Central memory CD8-positive, alpha-beta T cell (primary cell): ENCODE results near the gene NFATC1.

Experiments used
- ATAC-seq: fragments of 150-1000 bp; cut with Tn5 transposase; replicated peaks from 2 replicates; pipeline ENCODE4 v1.10.0; 2022; ENCODE audit warnings: mild to moderate bottlenecking, moderate FRiP score, moderate number of reproducible peaks; ENCODE audit not compliant: poor library complexity, severe bottlenecking; ENCODE audit errors: extremely low read depth
- DNase-seq, 2 donors: peaks; one replicate each; pipeline ENCODE4 v3.0.0; 2021; ENCODE audit warnings: low spot score in 2 of 2
- H3K27ac Mint-ChIP-seq: one replicate; pipeline ENCODE4 v1.8.0; 2022; ENCODE audit warnings: low read depth, mild to moderate bottlenecking, moderate library complexity, mixed read lengths
- H3K27me3 Mint-ChIP-seq: one replicate; pipeline ENCODE4 v1.8.0; 2022; ENCODE audit warnings: mixed read lengths
- H3K36me3 Mint-ChIP-seq: one replicate; pipeline ENCODE4 v1.8.0; 2022; ENCODE audit warnings: mild to moderate bottlenecking, moderate library complexity, mixed read lengths; ENCODE audit not compliant: insufficient read depth
- H3K4me1 Mint-ChIP-seq: one replicate; pipeline ENCODE4 v1.8.0; 2022; ENCODE audit warnings: mixed read lengths
- H3K4me3 Mint-ChIP-seq: one replicate; pipeline ENCODE4 v1.8.0; 2022; ENCODE audit warnings: mild to moderate bottlenecking, moderate library complexity, mixed read lengths
- H3K9me3 Mint-ChIP-seq: one replicate; pipeline ENCODE4 v1.8.0; 2022; ENCODE audit warnings: mixed read lengths

Gene NFATC1

DNA sequence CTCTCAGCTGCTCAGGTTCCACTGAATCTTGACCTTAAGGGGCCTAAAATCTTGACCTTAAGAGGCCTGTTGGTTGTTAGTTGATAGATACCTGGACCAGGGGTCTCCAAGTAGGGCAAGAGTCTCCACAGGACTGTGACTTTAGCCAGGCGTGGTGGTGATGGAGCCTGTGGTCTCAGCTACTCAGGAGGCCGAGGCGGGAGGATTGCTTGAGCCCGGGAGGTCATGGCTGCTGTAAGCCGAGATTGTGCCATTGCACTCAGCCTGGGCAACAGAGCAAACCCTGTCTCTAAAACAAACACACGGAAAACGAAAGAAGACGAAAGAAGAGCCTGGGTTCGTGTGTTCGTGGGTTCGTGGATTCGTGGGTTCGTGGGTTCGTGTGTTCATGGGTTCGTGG lies 163.7 kb downstream of the NFATC1 start:
- H3K4me1 Mint-ChIP-seq = no peaks in the 10 kb centered on the region
- H3K27me3 Mint-ChIP-seq = no peaks in the 10 kb centered on the region
- DNase-seq = no peak
- no peak for ATAC-seq
- no peaks in the 10 kb centered on the region for H3K36me3 Mint-ChIP-seq
- H3K4me3 Mint-ChIP-seq = no peak overlapping the region
- H3K9me3 Mint-ChIP-seq = no peaks in the 10 kb centered on the region
- H3K27ac Mint-ChIP-seq = no peak overlapping the region

DNA sequence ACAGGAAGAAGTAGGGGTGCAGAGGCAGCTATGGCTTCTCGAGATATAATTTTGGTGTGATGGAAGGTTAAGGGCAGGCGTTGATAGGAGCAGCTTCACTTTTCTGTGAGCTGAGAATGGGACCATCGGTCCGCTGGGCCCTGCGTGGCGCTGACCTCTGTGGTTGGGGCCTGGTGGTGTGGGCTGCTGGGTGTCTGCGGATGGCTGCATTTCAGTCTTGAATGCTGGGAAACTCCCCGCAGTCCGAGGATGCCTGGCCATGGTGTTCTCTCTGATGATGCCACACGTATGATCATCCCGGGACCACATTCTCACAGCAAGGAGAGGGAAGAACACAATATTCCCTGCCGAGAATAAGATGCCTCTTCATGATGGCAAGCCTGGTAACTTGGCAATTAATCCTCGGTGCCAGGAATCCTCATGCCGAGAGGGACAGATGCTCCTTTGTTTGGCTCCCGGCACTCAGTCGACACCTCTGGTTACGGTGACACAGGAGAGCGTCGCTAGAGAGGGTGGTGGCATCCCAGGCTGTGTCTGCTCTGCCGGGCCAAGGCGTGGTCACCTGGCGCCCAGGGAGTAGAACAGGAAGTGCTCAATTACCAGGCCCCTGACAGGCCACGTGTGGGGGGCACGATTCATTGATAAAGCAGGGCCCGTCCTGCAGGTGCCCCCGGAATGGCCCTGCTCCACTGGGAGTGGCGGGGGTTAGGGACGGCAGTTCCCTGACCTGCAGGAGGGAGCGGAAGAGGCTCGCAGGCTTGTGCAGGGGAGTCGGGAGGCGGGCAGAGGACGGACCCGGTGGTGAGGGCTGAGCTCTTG lies 164.5 kb downstream of the NFATC1 start:
- ATAC-seq (no peak), DNase-seq (no peak)
- Mint-ChIP-seq H3K9me3 (no peaks in the 10 kb centered on the region), H3K4me1 (no peaks in the 10 kb centered on the region), H3K4me3 (no peak overlapping the region), H3K27me3 (no peaks in the 10 kb centered on the region), H3K36me3 (no peaks in the 10 kb centered on the region), H3K27ac (no peak overlapping the region)

DNA sequence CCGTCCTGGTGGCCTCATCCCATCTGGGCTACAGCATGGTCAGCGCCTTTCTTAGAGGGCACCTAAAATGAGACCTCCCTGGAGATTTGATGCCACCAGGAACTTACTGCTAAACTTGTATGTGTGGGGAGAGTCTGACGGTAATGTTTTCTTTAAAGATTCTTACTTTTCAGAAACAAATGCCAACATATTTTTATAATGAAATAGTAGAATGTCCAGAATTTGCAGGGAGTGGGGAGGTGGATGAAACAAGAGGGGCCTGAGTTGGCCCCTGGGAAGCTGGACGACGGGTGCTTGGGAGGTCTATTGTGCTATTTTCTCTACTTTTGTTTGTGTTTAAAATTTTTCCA lies 165.1 kb downstream of the NFATC1 start:
- H3K27me3 Mint-ChIP-seq = no peaks in the 10 kb centered on the region
- ATAC-seq (no peak), DNase-seq (no peak)
- H3K4me3 Mint-ChIP-seq = no peak overlapping the region
- H3K9me3 Mint-ChIP-seq = no peaks in the 10 kb centered on the region
- no peak overlapping the region for H3K27ac Mint-ChIP-seq
- no peaks in the 10 kb centered on the region for H3K36me3 Mint-ChIP-seq
- H3K4me1 Mint-ChIP-seq = no peaks in the 10 kb centered on the region

DNA sequence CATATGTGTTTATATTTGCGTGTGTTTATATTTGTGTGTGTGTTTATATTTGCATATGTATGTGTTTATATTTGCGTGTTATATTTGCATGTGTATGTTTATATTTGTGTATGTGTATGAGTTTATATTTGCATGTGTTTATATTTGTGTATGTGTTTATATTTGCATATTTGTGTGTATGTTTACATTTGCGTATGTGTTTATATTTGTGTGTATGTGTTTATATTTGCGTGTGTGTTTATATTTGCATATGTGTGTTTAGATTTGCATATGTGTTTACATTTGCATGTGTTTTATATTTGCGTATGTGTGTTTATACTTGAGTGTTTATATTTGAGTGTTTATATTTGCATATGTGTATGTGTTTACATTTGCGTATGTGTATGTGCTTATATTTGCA lies 168.2 kb downstream of the NFATC1 start:
- H3K36me3 Mint-ChIP-seq = no peaks in the 10 kb centered on the region
- H3K9me3 Mint-ChIP-seq = no peaks in the 10 kb centered on the region
- H3K27me3 Mint-ChIP-seq = peaks cover 13% of the 10 kb centered on the region
- ATAC-seq (no peak), DNase-seq (no peak)
- no peak overlapping the region for H3K4me3 Mint-ChIP-seq
- H3K4me1 Mint-ChIP-seq = no peaks in the 10 kb centered on the region
- H3K27ac Mint-ChIP-seq = no peak overlapping the region

DNA sequence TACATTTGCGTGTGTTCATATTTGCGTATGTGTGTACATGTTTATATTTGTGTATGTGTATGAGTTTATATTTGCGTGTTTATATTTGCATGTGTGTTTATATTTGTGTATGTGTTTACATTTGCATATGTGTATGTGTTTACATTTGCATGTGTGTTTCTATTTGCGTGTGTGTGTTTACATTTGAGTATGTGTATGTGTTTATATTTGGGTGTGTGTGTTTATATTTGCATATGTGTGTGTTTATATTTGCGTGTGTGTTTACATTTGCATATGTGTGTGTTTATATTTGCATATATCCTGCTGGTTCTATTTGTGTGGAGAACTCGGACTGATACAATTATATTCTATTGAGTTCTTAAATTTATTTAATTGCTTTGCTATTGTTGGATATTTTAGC lies 168.7 kb downstream of the NFATC1 start:
- H3K36me3 Mint-ChIP-seq = no peaks in the 10 kb centered on the region
- H3K27ac Mint-ChIP-seq = no peak overlapping the region
- DNase-seq (no peak), ATAC-seq (no peak)
- H3K27me3 Mint-ChIP-seq = peaks cover 18% of the 10 kb centered on the region
- no peaks in the 10 kb centered on the region for H3K9me3 Mint-ChIP-seq
- no peak overlapping the region for H3K4me3 Mint-ChIP-seq
- H3K4me1 Mint-ChIP-seq = no peaks in the 10 kb centered on the region

DNA sequence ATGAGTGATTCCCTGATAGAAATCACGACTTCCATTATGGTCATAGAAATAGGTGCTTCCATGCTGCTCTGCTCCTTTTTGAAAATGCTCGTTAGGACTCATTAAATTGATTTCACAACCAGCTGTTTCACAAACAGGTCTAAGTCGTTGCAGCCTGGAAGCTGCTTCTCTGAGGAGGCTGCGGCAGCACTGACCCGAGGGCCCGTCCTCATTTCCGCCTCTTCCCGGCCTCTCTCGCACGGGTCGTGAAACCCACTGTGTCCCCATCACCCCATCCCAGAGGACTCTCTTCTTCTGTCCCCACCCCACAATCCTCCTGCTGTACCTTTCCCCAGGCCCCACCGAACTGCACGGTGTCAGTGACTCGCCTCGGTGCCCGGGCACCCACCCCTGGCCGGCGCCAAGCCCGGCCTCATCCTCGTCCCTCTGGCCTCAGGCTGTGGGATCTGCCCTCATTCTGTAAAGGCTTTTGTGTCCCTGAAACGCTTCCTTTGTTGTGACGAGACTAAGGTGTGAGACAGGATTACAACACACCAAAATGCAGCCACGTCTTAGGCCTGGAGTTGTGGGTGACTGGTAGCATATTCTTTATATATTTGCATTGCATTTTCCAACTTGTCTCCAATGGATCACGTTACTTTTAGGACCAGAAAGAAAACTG lies 171.2 kb downstream of the NFATC1 start:
- H3K27ac Mint-ChIP-seq = no peak overlapping the region
- H3K9me3 Mint-ChIP-seq = peaks cover under 1% of the 10 kb centered on the region
- no peaks in the 10 kb centered on the region for H3K4me1 Mint-ChIP-seq
- H3K4me3 Mint-ChIP-seq = no peak overlapping the region
- DNase-seq (no peak), ATAC-seq (no peak)
- no peaks in the 10 kb centered on the region for H3K36me3 Mint-ChIP-seq
- H3K27me3 Mint-ChIP-seq = peaks cover 35% of the 10 kb centered on the region

DNA sequence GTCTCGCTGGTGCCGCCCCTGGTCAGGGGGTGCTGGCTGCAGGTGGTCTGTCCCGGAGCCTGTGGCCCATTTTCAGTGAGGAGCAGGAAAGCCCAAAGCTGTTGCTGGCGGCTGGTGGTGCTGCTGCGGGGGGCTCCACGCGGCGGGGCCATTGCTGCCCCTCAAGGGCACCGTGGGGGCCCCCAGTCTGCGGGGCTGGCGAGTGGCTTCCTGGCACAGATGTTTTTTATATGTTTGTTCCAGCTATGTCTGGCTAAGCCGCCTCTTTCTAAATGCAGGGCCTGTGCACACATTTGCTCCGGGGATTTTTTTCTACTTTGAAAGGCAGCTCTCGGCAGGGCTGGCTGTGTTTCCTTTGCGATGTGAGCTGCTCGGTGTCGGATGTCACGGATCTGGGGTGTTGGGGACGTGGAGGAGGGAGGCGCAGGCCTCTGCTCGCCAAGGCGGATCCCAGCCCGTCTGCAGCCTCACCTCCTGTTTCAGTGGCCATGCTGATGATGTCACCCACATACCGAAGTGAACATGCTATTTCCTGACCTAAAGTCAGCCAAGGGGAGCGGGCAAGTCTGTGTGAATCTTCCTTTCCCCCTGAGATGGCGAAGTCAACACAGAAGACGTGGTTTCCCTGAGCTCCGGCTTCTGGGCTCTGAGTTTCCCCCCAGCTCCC lies 171.9 kb downstream of the NFATC1 start:
- Mint-ChIP-seq H3K27me3 (peaks cover 36% of the 10 kb centered on the region), H3K9me3 (peaks cover 7% of the 10 kb centered on the region), H3K27ac (no peak overlapping the region), H3K4me3 (no peak overlapping the region), H3K4me1 (no peaks in the 10 kb centered on the region), H3K36me3 (no peaks in the 10 kb centered on the region)
- DNase-seq (no peak), ATAC-seq (no peak)

DNA sequence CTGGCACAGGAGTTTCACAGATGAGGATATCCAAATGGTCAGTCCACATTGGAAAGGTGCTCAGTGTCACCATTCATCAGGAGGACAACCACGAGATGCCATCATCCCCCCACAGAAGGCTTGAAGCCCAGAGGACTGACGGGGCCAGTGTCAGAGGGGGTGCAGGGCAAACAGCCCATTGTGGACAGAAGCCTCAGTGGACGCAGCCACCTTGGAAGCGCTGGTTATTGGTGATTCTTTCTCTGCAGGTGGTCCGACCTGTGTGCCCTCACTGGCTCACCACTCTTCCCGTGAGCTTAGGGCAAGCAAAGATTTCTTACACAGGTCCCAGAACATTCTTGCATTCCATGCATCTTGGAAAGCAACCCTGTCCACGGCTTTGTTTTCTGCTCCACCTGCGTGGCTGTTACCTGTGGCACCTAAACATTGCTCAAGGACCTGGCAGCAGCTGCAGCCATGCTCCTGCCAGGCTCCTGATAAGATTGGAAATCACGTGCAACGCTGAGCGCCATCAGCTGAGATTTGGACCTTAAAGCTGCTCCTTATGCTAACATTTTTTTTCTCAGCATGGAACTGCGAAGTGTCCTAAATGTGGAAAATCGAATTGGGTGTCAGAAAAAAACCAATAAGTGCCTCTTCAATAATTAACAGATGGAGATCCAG lies 172.9 kb downstream of the NFATC1 start:
- Mint-ChIP-seq H3K9me3 (peaks cover 7% of the 10 kb centered on the region), H3K4me1 (no peaks in the 10 kb centered on the region), H3K27ac (no peak overlapping the region), H3K36me3 (no peaks in the 10 kb centered on the region), H3K27me3 (peaks cover 36% of the 10 kb centered on the region), H3K4me3 (no peak overlapping the region)
- ATAC-seq (no peak), DNase-seq (no peak)

DNA sequence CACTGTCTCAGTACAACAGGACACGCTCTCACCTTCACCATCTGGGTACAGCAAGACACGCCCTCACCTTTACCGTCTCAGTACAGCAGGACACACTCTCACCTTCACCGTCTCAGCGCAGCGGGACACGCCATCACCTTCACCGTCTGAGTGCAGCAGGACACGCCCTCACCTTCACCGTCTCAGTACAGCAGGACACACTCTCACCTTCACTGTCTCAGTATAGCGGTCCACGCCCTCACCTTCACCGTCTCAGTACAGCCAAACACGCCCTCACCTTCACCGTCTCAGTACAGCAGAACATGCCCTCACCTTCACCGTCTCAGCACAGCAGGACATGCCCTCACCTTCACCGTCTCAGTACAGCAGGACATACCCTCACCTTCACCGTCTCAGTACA lies 174.0 kb downstream of the NFATC1 start:
- ATAC-seq = no peak
- DNase-seq = no peak

DNA sequence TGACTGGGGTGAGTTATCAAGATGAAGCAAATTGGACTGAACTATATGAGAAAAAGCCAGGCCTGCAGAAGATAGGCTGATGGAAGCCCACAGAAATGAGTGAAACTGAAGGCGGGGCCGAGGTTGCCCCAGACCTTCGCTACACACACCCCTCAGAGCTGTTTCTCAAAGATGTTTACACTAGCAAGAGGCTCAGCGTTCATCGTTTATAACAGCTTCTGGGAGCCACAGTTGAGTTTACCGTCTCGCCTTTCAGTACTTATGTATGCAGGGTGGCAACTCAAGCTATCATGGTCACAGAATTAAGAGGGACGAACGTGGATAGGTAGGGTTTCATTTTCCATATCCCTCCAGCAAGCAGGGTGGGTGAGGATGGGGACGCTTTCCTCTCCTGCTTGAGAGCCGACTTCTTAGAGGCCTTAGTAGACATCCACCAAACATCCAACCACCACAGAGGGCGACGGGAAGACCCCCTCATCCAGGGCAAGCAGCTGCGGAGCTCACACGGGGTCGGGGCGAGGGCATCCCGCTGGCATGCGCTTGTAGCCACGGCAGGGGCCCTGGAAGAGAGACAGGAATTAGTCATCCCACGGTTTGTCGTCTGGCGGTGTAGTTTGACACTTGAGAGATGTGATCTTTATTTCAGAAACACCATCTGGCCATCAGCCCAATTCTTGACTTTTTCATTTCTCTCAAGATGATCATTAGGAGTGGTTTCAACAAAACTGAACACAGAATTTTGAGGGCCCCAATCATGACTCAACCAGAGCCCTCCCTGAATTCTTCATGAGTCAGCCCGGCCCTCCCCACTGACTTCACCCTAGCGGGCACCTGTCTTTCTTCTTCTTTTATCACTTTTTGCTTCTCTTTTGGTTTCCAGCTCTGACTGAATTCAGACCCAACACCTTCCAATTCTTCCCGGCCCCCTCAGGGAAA lies 174.8 kb downstream of the NFATC1 start:
- no peak overlapping the region for H3K27ac Mint-ChIP-seq
- no peaks in the 10 kb centered on the region for H3K36me3 Mint-ChIP-seq
- ATAC-seq (no peak), DNase-seq (no peak)
- H3K4me1 Mint-ChIP-seq = no peaks in the 10 kb centered on the region
- H3K27me3 Mint-ChIP-seq = peaks cover 36% of the 10 kb centered on the region
- H3K4me3 Mint-ChIP-seq = no peak overlapping the region
- H3K9me3 Mint-ChIP-seq = peaks cover 7% of the 10 kb centered on the region

More for the DNA sequence above, 174.0 kb downstream of the NFATC1 start:
- peaks cover 7% of the 10 kb centered on the region for H3K9me3 Mint-ChIP-seq
- H3K36me3 Mint-ChIP-seq = no peaks in the 10 kb centered on the region
- H3K27ac Mint-ChIP-seq = no peak overlapping the region
- no peaks in the 10 kb centered on the region for H3K4me1 Mint-ChIP-seq
- no peak overlapping the region for H3K4me3 Mint-ChIP-seq
- H3K27me3 Mint-ChIP-seq = peaks cover 36% of the 10 kb centered on the region

DNA sequence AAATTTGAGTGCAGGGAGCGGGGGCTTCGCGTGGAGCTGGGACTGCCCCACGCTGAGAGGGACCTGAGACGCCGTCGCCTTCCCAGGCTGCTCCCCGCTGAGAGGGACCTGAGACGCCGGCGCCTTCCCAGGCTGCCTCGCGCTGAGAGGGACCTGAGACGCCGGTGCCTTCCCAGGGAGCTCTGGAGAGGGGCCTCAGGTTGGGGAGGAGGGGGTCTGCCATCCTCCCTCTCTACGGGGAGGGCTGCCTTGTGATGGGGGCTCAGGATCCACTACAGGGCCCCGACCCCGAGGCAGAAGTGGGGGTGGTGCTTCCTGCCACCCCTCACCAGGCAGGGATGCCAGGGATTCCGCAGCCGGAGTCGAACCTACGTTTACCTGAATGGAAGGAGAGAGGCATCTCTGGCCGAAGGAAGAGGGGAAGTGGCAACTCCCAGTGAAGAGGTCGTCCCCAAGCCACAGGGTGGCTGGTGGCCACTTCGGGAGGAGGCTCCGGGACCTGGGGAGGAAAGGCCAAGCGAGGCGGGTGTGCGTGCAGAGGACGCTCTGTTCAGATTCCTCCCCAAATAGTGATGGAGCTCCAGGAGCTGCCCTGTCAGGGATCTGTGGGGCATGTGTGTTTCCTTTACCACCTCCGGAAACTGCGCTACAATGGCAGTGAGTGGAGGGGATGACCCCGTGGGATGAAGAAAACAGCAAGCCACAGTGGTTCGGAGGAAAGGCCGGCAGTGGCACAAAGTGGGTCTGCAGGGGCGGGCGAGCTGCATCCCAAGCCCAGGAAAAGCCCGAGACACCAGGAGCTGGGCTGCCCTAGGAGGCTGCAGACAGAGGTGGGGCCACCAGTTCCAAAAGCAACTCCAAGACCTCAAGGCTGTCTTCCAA lies 175.7 kb downstream of the NFATC1 start:
- Mint-ChIP-seq H3K9me3 (peaks cover 7% of the 10 kb centered on the region), H3K27ac (no peak overlapping the region), H3K27me3 (peaks cover 36% of the 10 kb centered on the region), H3K4me1 (no peaks in the 10 kb centered on the region), H3K36me3 (no peaks in the 10 kb centered on the region), H3K4me3 (no peak overlapping the region)
- ATAC-seq (no peak), DNase-seq (no peak)
